HG02938 (cell line): ENCODE data around the gene MEFV.
"Not testable (repeated sequence)": the region's sequence is repeated elsewhere in the genome, so short reads cannot be mapped to it uniquely, and the experiment has no call there.

Source experiments
- ATAC-seq: cut with Tn5 transposase; IDR thresholded peaks from one replicate; pipeline ENCODE4 v1.9.1; 2021; ENCODE audit warnings: mild to moderate bottlenecking, moderate library complexity; ENCODE audit not compliant: unreplicated experiment

MEFV gene

DNA sequence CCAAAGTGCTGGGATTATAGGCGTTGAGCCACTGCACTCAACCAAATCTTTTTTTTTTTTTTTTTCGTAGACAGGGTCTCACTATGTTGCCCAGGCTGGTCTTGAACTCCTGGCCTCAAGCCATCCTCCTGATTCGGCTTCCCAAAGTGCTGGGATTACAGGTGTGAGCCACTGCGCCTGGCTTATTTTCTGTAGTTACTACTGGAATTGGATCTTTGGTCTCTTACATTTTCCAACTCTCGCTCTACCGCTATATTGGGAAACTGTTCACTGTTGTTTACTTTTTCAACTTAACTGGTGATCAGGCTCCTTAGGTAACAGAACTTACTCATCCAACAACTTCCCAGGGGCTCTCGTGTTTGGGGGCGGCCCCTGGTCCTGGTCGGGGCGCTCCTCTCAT, 35.6 kb downstream of the MEFV start:
- no peak for ATAC-seq

DNA sequence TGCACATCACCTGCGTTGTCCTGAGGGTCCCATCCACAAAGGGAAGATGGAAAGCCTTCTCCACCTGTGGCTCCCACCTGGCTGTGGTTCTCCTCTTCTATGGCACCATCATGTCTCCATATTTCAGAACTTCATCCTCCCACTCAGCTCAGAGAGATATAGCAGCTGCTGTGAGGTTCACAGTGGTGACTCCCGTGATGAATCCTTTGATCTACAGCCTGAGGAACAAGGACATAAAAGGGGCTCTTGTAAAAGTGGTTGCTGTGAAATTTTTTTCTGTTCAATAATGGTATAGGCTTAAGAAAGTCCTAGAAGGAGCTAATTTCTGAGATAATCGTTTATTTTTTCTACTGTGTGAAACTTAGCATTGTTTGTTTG, 40.2 kb downstream of the MEFV start:
- ATAC-seq, result no peak

- ATAC-seq, result no peak
Measured at GRCh38 chr16:3215601-3216262, 40.7 kb downstream of the MEFV start.

DNA sequence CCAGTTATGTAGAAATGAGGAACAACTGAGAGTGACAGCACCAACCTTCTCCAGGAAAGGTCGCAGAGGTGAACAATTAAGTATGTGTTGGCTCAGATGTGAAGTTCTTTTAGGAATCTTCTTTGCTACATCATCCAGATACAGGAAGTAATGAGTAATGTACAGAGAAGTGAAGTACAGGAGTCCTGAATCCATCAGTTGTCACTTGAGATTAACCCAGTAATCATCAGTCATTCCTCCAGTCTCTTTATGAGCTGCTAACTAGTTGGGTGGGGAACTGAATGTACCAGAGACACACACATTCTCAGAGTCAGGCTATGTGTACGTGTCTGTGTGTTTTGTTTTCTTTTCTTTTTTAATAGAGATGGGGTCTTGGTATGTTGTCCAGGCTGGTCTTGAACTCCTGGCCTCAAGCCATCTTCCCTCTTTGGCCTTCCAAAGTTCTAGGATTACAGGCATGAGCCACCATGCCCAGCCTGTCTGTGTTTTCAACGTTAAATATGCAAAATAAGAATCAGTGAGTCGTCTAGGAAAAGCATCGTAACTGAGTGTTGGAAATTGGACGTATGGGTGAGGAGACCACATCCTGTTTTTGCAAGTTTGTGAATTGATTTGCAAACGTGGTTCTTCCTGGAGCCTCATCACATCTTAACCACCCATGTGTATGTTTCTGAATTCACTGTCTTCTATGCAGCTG, 41.4 kb downstream of the MEFV start:
- no peak for ATAC-seq

GRCh38 chr16:3212567-3212966, 43.9 kb downstream of the MEFV start:
- no peak for ATAC-seq

- ATAC-seq, result no peak
Measured at GRCh38 chr16:3212006-3212405, 44.4 kb downstream of the MEFV start.

DNA sequence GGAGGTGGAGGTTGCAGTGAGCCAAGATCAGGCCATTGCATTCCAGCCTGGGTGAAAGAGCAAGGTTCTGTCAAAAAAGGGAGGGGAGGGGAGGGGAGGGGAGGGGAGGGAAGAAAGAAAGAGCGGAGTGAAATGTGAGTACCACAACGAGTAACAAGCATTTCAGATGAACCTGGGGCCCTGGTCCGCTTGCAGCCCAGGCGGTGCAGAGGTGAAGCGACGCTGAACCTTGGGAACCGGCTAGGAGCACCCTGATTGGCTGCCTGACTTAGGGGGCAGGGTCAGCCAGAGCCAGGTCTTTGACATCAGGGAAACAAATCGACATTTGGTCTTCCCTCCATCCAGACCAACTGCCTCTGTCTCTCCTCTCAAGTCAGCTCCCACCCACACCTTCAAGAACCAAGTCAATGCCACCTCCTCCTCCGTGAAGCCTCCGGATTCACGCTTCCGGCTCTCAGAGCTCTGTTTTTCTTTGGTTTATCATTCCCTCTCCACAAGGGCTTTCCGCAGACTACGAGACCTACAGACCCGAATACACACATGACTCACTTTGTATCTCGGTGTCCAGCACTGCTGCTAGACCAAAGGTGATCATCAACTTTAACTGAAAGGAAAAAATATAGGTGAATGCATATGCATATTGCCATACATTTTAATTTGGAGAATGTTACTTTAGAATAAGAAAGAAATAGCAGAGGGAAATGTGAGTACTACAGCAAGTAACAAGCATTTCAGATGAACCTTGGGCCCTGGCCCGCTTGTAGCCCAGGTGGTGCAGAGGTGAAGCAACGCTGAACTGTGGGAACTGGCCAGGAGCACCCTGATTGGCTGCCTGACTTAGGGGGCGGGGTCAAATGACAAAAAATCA, 49.1 kb downstream of the MEFV start:
- no peak for ATAC-seq

GRCh38 chr16:3205939-3206338, 50.5 kb downstream of the MEFV start:
- not testable (repeated sequence) for ATAC-seq

DNA sequence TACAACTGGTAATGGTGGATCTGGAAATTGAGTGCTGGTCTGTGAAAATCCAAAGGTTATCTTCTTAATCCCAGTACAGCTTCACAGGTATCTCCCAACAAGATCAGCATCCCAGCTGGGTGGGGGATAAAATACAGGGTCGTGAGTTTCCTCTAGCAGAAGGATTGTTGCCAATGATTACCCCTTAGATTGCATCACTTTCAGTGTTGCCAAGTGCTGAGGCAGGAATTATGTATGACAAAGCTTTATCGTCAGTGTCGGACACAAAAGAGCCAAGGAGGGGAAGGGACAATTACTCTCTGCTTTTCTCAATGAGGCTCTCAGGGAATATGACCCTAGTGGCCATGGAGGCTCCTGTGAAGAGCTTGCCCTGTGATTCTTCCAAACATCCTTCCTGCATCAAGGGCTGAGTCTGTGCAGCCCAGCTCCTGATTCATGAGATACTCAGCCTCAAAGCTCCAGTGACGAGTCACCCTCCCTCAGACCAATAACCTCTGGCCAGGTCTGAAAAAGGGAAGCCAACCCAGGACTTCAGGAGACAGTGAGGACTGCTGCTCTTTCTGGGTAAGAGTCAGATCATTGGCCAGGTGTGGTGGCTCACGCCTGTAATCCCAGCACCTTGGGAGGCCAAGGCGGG, 53.4 kb downstream of the MEFV start:
- no peak for ATAC-seq

- ATAC-seq, result no peak
Measured at GRCh38 chr16:3198334-3199072, 57.9 kb downstream of the MEFV start.

DNA sequence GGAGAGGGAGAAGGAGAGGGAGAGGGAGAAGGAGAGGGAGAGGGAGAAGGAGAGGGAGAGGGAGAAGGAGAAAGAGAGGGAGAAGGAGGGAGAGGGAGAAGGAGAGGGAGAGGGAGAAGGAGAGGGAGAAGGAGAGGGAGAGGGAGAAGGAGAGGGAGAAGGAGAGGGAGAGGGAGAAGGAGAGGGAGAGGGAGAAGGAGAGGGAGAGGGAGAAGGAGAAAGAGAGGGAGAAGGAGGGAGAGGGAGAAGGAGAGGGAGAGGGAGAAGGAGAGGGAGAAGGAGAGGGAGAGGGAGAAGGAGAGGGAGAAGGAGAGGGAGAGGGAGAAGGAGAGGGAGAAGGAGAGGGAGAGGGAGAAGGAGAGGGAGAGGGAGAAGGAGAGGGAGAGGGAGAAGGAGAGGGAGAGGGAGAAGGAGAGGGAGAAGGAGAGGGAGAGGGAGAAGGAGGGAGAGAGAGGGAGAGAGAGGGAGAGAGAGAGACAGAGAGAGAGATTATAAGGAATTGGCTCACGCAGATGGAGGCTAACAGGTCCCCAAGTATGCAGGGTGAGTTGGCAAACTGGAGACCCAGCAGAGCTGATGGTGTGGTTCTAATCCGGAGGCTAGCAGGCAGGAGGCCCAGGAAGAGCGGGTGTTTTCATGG, 58.6 kb downstream of the MEFV start:
- not testable (repeated sequence) for ATAC-seq

GRCh38 chr16:3195975-3196374, 60.5 kb downstream of the MEFV start:
- ATAC-seq, result no peak

- ATAC-seq, result no peak
Measured at GRCh38 chr16:3194792-3195191, 61.6 kb downstream of the MEFV start.

DNA sequence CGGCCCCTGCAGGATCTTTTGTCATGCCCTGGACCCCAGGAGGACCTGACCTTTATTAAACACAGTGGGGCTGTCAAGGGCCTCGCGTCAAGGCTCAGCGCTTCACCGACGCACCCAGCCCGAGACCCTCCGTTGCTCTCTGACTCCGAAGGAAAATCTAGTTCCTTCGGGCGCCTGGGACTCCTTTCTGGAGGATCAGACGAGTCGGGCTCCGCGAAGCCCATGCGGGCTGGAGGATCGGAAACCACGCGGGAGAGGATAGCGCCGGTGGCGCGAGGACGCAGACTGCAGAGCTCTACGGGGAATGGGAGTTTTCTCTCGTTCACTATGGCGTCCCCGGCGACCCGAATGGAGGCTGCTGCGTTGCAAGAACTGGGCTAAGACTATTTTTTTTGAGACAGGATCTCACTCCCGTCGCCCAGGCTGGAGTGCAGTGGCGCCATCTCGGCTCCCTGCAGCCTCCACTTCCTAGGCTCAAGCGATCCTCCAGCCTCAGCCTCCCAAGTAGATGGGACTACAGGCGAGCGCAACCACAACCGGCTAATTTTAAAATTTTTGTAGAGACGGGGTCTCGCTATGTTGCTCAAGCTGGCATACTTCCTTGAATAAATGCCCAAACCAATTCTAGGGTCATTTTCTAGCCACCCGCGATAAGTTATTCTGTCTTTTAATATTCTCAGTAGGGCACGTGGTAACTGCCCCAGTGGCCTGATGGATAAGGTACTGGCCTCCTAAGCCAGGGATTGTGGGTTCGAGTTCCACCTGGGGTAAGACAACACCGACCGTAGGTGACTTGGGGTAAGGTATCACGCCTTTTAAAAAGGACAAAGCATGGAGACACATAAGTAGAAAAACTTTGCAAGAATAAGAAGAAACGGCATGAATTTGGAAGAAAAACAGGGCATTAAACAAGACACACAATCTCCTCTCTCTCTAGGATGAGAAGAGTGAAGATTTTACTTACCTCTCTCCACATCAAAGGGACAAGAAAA, 62.9 kb downstream of the MEFV start:
- ATAC-seq, result no peak

DNA sequence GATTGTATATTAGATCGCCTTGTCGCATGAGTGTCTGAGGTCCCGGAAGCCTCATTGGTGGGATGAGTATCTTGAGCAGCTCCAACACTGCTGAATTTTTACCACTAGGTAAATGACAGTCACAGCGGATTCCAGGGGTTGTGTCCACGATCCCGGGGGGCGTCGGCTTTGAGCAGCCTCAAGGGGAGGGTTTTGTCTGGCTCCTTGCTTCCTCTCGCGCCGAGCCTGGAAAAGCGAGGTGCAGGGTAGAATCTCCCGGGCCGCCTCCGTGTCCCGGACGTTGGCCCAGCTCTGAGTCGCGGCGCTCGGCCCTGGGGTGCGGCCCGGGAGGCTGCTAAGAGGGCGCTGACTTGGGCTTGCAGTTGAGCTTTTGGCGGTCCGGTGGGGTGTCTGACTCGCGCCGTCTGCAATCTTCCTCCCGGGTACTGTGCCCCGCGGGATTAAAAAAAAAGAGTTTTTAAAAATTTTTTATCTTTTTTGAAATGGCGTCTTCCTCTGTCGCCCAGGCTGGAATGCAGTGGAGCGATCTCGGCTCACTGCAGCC, 63.9 kb downstream of the MEFV start:
- ATAC-seq, result no peak
